Measurements from ENCODE around the gene PTCD2.

PTCD2 gene

DNA sequence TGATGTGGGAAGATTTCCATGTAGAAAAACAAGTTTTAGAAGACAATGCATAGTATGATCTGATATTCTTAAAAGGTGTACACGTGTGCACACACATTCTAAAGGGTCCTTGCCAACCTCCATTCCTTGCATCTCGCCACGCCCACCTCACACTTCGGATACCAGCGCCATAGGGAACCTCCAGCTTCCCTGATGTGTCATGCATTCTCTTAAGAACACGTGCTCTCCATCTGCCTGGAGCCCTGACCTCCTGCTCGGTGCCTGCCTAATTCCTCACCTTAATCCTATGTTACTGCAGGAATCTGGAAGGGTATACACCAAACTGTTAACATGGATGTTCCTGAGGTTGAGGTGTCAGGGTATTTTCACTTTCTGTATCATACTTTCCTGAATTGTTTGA, 63.1 kb downstream of the PTCD2 start:
- Histone ChIP-seq H3K4me1 (ENCODE audit: insufficient read depth, low read length) (no peaks in the 10 kb centered on the region), H3K27me3 (ENCODE audit: insufficient read depth, low read length) (no peaks in the 10 kb centered on the region), H3K36me3 (ENCODE audit: insufficient read depth, low read length) (no peaks in the 10 kb centered on the region), H3K27ac (ENCODE audit: low read depth, low read length) (no peak overlapping the region), H3K9me3 (ENCODE audit: insufficient read depth, low read depth, low read length) (no peaks in the 10 kb centered on the region), H3K9ac (ENCODE audit: low read depth, low read length) (no peak overlapping the region), H3K4me3 (ENCODE audit: low read length) (no peak overlapping the region)
- WGBS = 69% methylated on average over 7 of the region's 7 CpGs

DNA sequence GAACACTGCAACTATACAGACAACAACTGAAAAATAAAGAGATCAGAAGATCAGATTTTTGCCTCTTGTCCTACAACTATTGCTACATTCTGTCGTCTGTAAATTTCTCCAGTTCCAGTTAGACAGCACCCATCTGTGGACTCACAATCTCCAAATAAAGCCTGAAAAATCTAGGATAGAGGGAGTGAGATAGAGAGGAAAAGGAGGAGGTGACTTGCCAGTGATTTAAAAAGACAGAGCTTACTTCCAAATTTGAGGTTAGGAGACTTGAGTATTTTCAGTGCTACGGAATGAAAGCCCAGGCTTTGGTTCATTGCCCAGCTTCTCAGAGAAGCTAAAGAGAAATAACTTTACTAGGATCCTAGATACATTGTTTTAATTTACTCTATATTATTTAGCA, 63.6 kb downstream of the PTCD2 start:
- Histone ChIP-seq H3K9me3 (ENCODE audit: insufficient read depth, low read depth, low read length) (no peaks in the 10 kb centered on the region), H3K36me3 (ENCODE audit: insufficient read depth, low read length) (no peaks in the 10 kb centered on the region), H3K9ac (ENCODE audit: low read depth, low read length) (no peak overlapping the region), H3K27me3 (ENCODE audit: insufficient read depth, low read length) (no peaks in the 10 kb centered on the region), H3K4me3 (ENCODE audit: low read length) (no peak overlapping the region), H3K27ac (ENCODE audit: low read depth, low read length) (no peak overlapping the region), H3K4me1 (ENCODE audit: insufficient read depth, low read length) (no peaks in the 10 kb centered on the region)
- 87% methylated on average over 2 of the region's 2 CpGs for WGBS

DNA sequence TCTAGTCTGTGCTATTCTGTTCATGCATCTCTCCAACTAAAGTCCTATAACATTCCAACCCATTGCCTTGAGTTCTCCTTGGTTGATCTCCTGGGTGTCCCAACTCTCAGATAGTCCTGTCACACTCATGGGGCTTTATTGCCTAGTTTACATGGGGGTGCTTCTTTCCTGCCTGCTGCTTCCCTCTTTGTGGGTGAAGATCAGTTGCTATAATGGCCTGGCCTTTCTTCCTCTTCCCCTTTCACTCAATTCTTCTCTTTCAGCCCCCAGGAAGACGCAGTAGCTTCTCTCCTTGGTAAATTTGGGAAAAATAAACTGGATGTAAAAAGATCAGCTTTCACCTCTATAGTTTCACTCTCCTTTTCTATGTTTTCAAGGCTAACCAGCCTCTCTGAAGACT, 66.5 kb downstream of the PTCD2 start:
- no peak overlapping the region for H3K4me3 ChIP-seq (ENCODE audit: low read length)
- no peaks in the 10 kb centered on the region for H3K4me1 ChIP-seq (ENCODE audit: insufficient read depth, low read length)
- H3K27ac ChIP-seq (ENCODE audit: low read depth, low read length) = no peak overlapping the region
- no peaks in the 10 kb centered on the region for H3K36me3 ChIP-seq (ENCODE audit: insufficient read depth, low read length)
- no peaks in the 10 kb centered on the region for H3K27me3 ChIP-seq (ENCODE audit: insufficient read depth, low read length)
- no CpG with 5 or more reads among the region's 1 CpG for WGBS
- no peak overlapping the region for H3K9ac ChIP-seq (ENCODE audit: low read depth, low read length)
- no peaks in the 10 kb centered on the region for H3K9me3 ChIP-seq (ENCODE audit: insufficient read depth, low read depth, low read length)

DNA sequence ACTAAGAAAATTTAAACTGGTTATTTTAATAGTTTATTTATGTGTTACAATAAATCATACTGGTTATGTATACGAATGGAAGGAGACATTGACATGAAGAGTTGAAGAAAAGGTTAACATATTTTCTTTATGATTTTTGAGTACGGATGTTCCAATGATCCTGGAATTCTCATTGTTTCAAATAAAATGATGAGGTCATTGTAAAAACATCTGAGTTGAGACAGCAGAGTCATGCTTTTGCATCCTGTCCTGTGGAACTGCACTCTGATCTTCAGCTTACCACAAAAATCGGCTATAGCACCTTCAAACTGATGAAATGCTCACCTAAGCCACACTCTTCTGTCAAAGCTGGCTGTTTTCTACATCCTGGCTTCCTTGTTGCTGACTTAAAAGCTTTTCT, 67.8 kb downstream of the PTCD2 start:
- Histone ChIP-seq H3K27me3 (ENCODE audit: insufficient read depth, low read length) (no peaks in the 10 kb centered on the region), H3K4me1 (ENCODE audit: insufficient read depth, low read length) (no peaks in the 10 kb centered on the region), H3K27ac (ENCODE audit: low read depth, low read length) (no peak overlapping the region), H3K36me3 (ENCODE audit: insufficient read depth, low read length) (no peaks in the 10 kb centered on the region), H3K4me3 (ENCODE audit: low read length) (no peak overlapping the region), H3K9me3 (ENCODE audit: insufficient read depth, low read depth, low read length) (no peaks in the 10 kb centered on the region), H3K9ac (ENCODE audit: low read depth, low read length) (no peak overlapping the region)
- WGBS = 89% methylated on average over 3 of the region's 3 CpGs

DNA sequence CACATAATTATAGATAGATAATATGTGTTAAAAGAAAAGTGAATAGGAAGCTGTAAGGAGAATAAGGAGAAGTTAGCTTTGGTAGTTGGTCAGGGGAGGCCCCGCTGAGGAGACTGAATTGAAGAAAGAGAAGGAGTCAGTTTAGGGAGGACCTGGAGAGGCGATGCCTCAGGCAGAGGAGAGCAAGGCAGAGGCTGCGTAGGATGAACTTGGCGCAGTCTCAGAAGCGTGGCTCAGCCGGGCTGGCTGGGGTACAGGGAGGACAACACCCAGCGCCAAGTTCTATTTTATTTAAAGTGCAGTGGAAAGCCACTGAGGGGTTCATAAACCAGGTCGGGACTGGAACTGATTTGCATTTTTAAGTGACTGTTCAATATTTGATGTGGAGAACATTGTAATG, 68.5 kb downstream of the PTCD2 start:
- no peak overlapping the region for H3K9ac ChIP-seq (ENCODE audit: low read depth, low read length)
- H3K27me3 ChIP-seq (ENCODE audit: insufficient read depth, low read length) = no peaks in the 10 kb centered on the region
- H3K36me3 ChIP-seq (ENCODE audit: insufficient read depth, low read length) = no peaks in the 10 kb centered on the region
- 93% methylated on average over 8 of the region's 8 CpGs for WGBS
- H3K4me1 ChIP-seq (ENCODE audit: insufficient read depth, low read length) = no peaks in the 10 kb centered on the region
- no peak overlapping the region for H3K27ac ChIP-seq (ENCODE audit: low read depth, low read length)
- no peak overlapping the region for H3K4me3 ChIP-seq (ENCODE audit: low read length)
- no peaks in the 10 kb centered on the region for H3K9me3 ChIP-seq (ENCODE audit: insufficient read depth, low read depth, low read length)

DNA sequence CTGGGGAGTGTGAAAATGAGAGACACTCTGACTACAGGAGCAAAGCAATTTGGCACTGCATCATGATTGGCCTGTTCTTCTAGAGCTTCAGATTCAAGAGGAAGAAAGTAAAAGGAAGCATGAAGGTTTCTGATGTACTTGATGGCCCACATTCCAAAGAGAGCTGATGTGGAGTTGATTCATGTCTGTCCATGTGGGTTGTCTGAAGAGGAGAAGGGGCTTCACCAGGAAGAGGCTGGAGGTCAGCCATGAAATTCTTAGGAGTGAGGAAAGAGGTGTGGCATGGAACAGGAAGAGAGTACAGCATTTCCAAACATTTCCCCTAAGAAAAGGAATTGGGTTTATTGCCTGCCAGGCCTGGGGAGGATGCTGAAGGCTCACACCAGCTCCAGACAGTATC, 70.7 kb downstream of the PTCD2 start:
- H3K27me3 ChIP-seq (ENCODE audit: insufficient read depth, low read length) = no peaks in the 10 kb centered on the region
- H3K9me3 ChIP-seq (ENCODE audit: insufficient read depth, low read depth, low read length) = no peaks in the 10 kb centered on the region
- H3K4me3 ChIP-seq (ENCODE audit: low read length) = no peak overlapping the region
- H3K9ac ChIP-seq (ENCODE audit: low read depth, low read length) = no peak overlapping the region
- no peaks in the 10 kb centered on the region for H3K4me1 ChIP-seq (ENCODE audit: insufficient read depth, low read length)
- H3K27ac ChIP-seq (ENCODE audit: low read depth, low read length) = no peak overlapping the region
- no peaks in the 10 kb centered on the region for H3K36me3 ChIP-seq (ENCODE audit: insufficient read depth, low read length)

DNA sequence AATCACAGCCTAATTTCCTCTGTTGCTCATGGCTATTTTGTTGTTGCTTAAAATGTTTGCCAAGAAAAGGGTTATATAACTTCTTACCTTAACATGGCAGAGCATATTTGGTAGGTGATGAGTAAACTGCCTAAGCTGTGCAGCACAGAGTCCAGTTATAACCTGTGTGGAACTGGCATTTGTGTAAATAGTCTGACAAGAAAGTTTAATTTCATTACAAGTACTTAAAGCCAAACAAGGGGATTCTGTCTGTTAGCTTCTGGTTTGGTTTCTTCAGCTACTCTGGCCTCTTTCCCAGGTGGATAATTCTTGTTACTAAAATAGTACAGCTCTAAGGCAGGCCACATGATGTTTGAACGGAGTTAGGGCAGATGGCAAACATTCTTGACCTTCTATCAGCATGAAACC, 72.2 kb downstream of the PTCD2 start:
- H3K9ac ChIP-seq (ENCODE audit: low read depth, low read length) = no peak overlapping the region
- H3K27me3 ChIP-seq (ENCODE audit: insufficient read depth, low read length) = no peaks in the 10 kb centered on the region
- WGBS = 100% methylated on average over 1 of the region's 1 CpG
- no peak overlapping the region for H3K27ac ChIP-seq (ENCODE audit: low read depth, low read length)
- H3K9me3 ChIP-seq (ENCODE audit: insufficient read depth, low read depth, low read length) = no peaks in the 10 kb centered on the region
- no peak overlapping the region for H3K4me3 ChIP-seq (ENCODE audit: low read length)
- H3K36me3 ChIP-seq (ENCODE audit: insufficient read depth, low read length) = no peaks in the 10 kb centered on the region
- H3K4me1 ChIP-seq (ENCODE audit: insufficient read depth, low read length) = no peaks in the 10 kb centered on the region

DNA sequence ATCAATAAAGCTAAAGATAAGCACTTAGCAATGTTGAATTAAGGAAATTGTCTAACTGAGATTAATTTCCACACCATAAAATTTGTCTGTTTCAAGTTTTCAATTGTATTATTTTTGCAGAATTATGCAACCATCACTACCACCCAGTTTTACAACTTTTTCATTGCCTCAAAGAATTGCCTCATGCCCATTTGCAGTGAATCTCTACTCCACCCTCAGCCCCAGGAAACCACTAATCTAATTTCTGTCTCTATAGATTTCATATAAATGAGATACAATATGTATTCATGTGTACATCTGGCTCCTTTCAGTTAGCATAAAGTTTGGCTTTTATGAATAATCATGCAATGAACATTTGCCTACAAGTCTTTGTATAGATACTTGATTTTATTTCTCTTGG, 72.9 kb downstream of the PTCD2 start:
- H3K4me1 ChIP-seq (ENCODE audit: insufficient read depth, low read length) = 0 out of 2 replicates have a peak, but pooled peaks cover 2% of the 10 kb centered on the region
- H3K36me3 ChIP-seq (ENCODE audit: insufficient read depth, low read length) = no peaks in the 10 kb centered on the region
- H3K9me3 ChIP-seq (ENCODE audit: insufficient read depth, low read depth, low read length) = no peaks in the 10 kb centered on the region
- H3K9ac ChIP-seq (ENCODE audit: low read depth, low read length) = no peak overlapping the region
- H3K27me3 ChIP-seq (ENCODE audit: insufficient read depth, low read length) = no peaks in the 10 kb centered on the region
- H3K4me3 ChIP-seq (ENCODE audit: low read length) = no peak overlapping the region
- no peak overlapping the region for H3K27ac ChIP-seq (ENCODE audit: low read depth, low read length)

DNA sequence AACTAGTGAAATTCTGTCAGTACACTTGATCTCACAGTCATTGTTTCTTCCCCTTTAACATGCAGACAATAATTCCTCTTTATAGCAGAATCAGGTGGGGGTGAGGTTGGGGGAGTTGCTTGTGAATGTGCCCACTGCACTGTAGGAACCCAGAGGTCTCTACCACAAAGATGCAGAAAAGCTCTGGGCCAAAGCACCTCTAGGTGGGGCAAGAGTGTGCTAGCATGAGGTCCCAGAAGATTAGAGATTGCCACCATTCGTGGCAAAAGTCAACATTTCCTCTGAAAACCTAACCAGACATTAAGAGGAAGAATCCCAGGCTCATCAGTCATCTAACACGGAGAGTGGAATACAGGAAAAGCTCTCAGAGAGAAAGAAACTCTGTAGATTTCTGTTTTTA, 74.5 kb downstream of the PTCD2 start:
- H3K9ac ChIP-seq (ENCODE audit: low read depth, low read length) = no peak overlapping the region
- no peaks in the 10 kb centered on the region for H3K36me3 ChIP-seq (ENCODE audit: insufficient read depth, low read length)
- no peak overlapping the region for H3K4me3 ChIP-seq (ENCODE audit: low read length)
- 55% methylated on average over 2 of the region's 2 CpGs for WGBS
- H3K4me1 ChIP-seq (ENCODE audit: insufficient read depth, low read length) = 0 out of 2 replicates have a peak, but pooled peaks cover 9% of the 10 kb centered on the region
- no peaks in the 10 kb centered on the region for H3K9me3 ChIP-seq (ENCODE audit: insufficient read depth, low read depth, low read length)
- H3K27ac ChIP-seq (ENCODE audit: low read depth, low read length) = no peak overlapping the region
- no peaks in the 10 kb centered on the region for H3K27me3 ChIP-seq (ENCODE audit: insufficient read depth, low read length)

DNA sequence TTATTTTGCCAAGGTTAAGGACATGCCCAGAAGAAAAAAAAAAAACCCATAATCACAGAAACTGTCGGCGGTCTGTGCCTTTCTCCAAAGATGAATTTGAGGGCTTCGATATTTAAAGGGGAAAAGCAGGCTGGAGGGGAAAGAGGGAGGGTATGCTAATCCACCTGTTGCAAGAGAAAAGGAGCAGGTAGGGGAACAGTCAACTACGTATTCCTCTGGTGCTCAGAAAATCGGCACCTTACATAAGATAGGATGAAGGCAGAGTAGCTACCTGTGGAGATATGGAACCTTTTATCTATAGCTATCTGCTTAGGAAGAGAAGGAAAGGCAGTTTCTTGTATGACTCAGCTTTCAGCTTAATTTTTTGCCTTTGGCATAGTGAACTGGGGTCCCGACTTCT, 77.7 kb downstream of the PTCD2 start:
- 68% methylated on average over 5 of the region's 6 CpGs for WGBS
- no peak overlapping the region for H3K4me3 ChIP-seq (ENCODE audit: low read length)
- 0 out of 2 replicates have a peak, but pooled peaks cover 9% of the 10 kb centered on the region for H3K4me1 ChIP-seq (ENCODE audit: insufficient read depth, low read length)
- H3K27ac ChIP-seq (ENCODE audit: low read depth, low read length) = no peak overlapping the region
- no peaks in the 10 kb centered on the region for H3K27me3 ChIP-seq (ENCODE audit: insufficient read depth, low read length)
- no peaks in the 10 kb centered on the region for H3K36me3 ChIP-seq (ENCODE audit: insufficient read depth, low read length)
- peaks cover 9% of the 10 kb centered on the region; the same call in 1 of the 2 replicates for H3K9me3 ChIP-seq (ENCODE audit: insufficient read depth, low read depth, low read length)
- H3K9ac ChIP-seq (ENCODE audit: low read depth, low read length) = no peak overlapping the region

DNA sequence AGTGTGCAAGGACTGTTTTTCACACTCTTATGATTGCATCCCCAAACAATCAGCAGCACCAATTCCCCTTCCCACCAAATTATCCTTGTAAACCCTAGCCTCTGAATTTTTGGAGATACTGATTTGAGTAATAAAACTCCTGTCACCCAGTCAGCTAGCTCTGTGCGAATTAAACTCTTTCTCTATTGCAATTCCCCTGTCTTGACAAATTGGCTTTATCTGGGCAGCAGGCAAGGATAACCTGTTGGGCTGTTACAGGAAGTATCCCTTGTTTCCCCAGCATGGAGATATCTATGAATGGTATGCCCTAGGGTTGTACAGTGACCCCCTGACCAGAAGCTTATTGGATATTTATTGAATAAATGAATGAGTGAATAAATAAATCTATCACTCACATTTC, 80.8 kb downstream of the PTCD2 start:
- Histone ChIP-seq H3K4me3 (ENCODE audit: low read length) (no peak overlapping the region), H3K36me3 (ENCODE audit: insufficient read depth, low read length) (no peaks in the 10 kb centered on the region), H3K9me3 (ENCODE audit: insufficient read depth, low read depth, low read length) (peaks cover 9% of the 10 kb centered on the region; the same call in 1 of the 2 replicates), H3K9ac (ENCODE audit: low read depth, low read length) (no peak overlapping the region), H3K27me3 (ENCODE audit: insufficient read depth, low read length) (no peaks in the 10 kb centered on the region), H3K4me1 (ENCODE audit: insufficient read depth, low read length) (0 out of 2 replicates have a peak, but pooled peaks cover 9% of the 10 kb centered on the region), H3K27ac (ENCODE audit: low read depth, low read length) (no peak overlapping the region)
- WGBS = 95% methylated on average over 1 of the region's 1 CpG

DNA sequence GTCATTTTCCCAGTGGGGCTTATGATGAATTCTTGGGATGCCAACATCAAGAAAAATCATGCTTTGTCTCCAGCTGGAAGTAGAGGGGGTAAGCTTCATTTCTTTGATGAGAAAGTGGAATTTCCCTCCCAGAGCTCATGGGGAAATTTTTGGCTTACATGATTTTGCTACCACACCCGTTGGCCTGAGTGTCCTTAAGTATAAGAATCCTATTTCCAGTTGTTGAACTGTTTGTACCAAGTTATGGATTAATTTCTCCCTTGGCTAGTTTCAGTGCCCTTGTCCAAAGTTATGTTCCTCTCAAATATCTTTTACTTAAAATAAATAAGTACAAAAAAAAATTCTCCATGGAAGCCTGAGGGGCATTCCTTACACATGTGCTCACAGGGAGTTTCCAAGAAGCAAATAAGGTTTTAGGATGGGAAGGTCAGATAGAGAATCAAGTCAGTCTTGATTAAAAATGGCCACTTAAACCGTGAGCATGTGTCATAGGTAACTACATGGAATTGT, 82.3 kb downstream of the PTCD2 start:
- 98% methylated on average over 2 of the region's 2 CpGs for WGBS
- Histone ChIP-seq H3K9me3 (ENCODE audit: insufficient read depth, low read depth, low read length) (peaks cover 9% of the 10 kb centered on the region; the same call in 1 of the 2 replicates), H3K27me3 (ENCODE audit: insufficient read depth, low read length) (no peaks in the 10 kb centered on the region), H3K4me1 (ENCODE audit: insufficient read depth, low read length) (0 out of 2 replicates have a peak, but pooled peaks cover 9% of the 10 kb centered on the region), H3K36me3 (ENCODE audit: insufficient read depth, low read length) (no peaks in the 10 kb centered on the region), H3K4me3 (ENCODE audit: low read length) (no peak overlapping the region), H3K9ac (ENCODE audit: low read depth, low read length) (no peak overlapping the region), H3K27ac (ENCODE audit: low read depth, low read length) (no peak overlapping the region)

Data from HUES64 (cell line).